ENCODE results near the gene ARID3C.

The ARID3C gene

GRCh38 chr9:34592895-34593601 is 35.8 kb downstream of the ARID3C start:
- no peak for TF ChIP-seq CTCF (IDR thresholded peaks at IDR 0.05)
- intact Hi-C loops (cut with DNase I; ENCODE audit: low total_unique reads): loop anchor here (5.0 kb wide), 3 partner anchors 46 to 261 kb away; no protein-coding TSS in a partner anchor
- peak overlapping the region; percentile 40 to 67 for H3K27ac ChIP-seq
- no peaks in the 10 kb centered on the region for H3K36me3 ChIP-seq
- peak overlapping the region in 1 of 2 donors; percentile 13 for H3K4me3 ChIP-seq
- H3K27me3 ChIP-seq: peaks cover 0 to 42% of the 10 kb centered on the region in 2 donors
- H3K4me1 ChIP-seq: peaks cover 0 to 63% (median 48%) of the 10 kb centered on the region in 4 donors
- H3K9me3 ChIP-seq: no peaks in the 10 kb centered on the region
- DNase-seq: peak; percentile 85 to 88

GRCh38 chr9:34591917-34592866 is 36.7 kb downstream of the ARID3C start:
- peaks cover 0 to 63% (median 48%) of the 10 kb centered on the region in 4 donors for H3K4me1 ChIP-seq
- H3K27ac ChIP-seq: peak overlapping the region in 1 of 2 donors; percentile 67
- no peak for TF ChIP-seq CTCF (IDR thresholded peaks at IDR 0.05)
- intact Hi-C loops (cut with DNase I; ENCODE audit: low total_unique reads): loop anchor here (5.0 kb wide), 3 partner anchors 45 to 260 kb away; no protein-coding TSS in a partner anchor
- no peaks in the 10 kb centered on the region for H3K36me3 ChIP-seq
- no peaks in the 10 kb centered on the region for H3K9me3 ChIP-seq
- peak overlapping the region in 1 of 2 donors; percentile 54 for H3K4me3 ChIP-seq
- peaks cover 0 to 49% of the 10 kb centered on the region in 2 donors for H3K27me3 ChIP-seq
- DNase-seq: no peak

GRCh38 chr9:34591248-34591916 is 37.5 kb downstream of the ARID3C start:
- intact Hi-C loops (cut with DNase I; ENCODE audit: low total_unique reads): loop anchor here (5.0 kb wide), 3 partner anchors 44 to 259 kb away; no protein-coding TSS in a partner anchor
- peak overlapping the region; percentile 16 to 33 for H3K27ac ChIP-seq
- peak; percentile 81 to 91 for DNase-seq
- peak overlapping the region; percentile 49 to 54 for H3K4me3 ChIP-seq
- H3K9me3 ChIP-seq: no peaks in the 10 kb centered on the region
- no peaks in the 10 kb centered on the region for H3K36me3 ChIP-seq
- peaks cover 0 to 63% (median 48%) of the 10 kb centered on the region in 4 donors for H3K4me1 ChIP-seq
- peaks cover 0 to 57% of the 10 kb centered on the region in 2 donors for H3K27me3 ChIP-seq
- peak; percentile 89 to 92 for TF ChIP-seq CTCF (IDR thresholded peaks at IDR 0.05)

- peak overlapping the region; percentile 16 to 33 for H3K27ac ChIP-seq
- H3K36me3 ChIP-seq: no peaks in the 10 kb centered on the region
- H3K4me3 ChIP-seq: peak overlapping the region; percentile 49 to 54
- no peak for TF ChIP-seq CTCF (IDR thresholded peaks at IDR 0.05)
- peak; percentile 67 to 74 for DNase-seq
- H3K4me1 ChIP-seq: peaks cover 0 to 63% (median 48%) of the 10 kb centered on the region in 4 donors
- no peaks in the 10 kb centered on the region for H3K9me3 ChIP-seq
- intact Hi-C loops (cut with DNase I; ENCODE audit: low total_unique reads): loop anchor here (5.0 kb wide), 3 partner anchors 43 to 258 kb away; no protein-coding TSS in a partner anchor
- H3K27me3 ChIP-seq: peaks cover 0 to 65% of the 10 kb centered on the region in 2 donors
Observed at GRCh38 chr9:34590381-34591247, 38.3 kb downstream of the ARID3C start.

Measured in tibial artery (tissue), 4 donors.